Stimulated activated CD8-positive, alpha-beta memory T cell treated with anti-CD3 and anti-CD28 coated beads, Interleukin-12 subunit alpha, Interleukin-12 subunit beta, amount 100 ng/mL, for 24 hours (primary cell): ENCODE data around the gene CDSN.
"Not testable (repeated sequence)": the region's sequence is repeated elsewhere in the genome, so short reads cannot be mapped to it uniquely, and the experiment has no call there.

Source experiments
- DNase-seq: peaks from one replicate; pipeline ENCODE4 v3.0.0-alpha.2; 2020; ENCODE audit errors: extremely low read depth

Gene CDSN

GRCh38 chr6:31120151-31120915 lies at the start of gene CDSN:
Gene CDSN, minus strand, starts transcription at chr6:31120446. Its CDS starts 27 bp downstream, at chr6:31120419.
- no peak for DNase-seq

- no peak for DNase-seq
Observed at GRCh38 chr6:31169123-31169857, 49.0 kb upstream of the CDSN start.

GRCh38 chr6:31168606-31169005 lies 48.4 kb upstream of the CDSN start:
- DNase-seq, result no peak

- DNase-seq, result no peak
Observed at GRCh38 chr6:31165986-31166385, 45.7 kb upstream of the CDSN start.

GRCh38 chr6:31165064-31165832 lies 45.0 kb upstream of the CDSN start:
- DNase-seq, result not testable (repeated sequence)

- DNase-seq, result not testable (repeated sequence)
Observed at GRCh38 chr6:31164475-31165063, 44.3 kb upstream of the CDSN start.

- no peak for DNase-seq
Observed at GRCh38 chr6:31163922-31164321, 43.7 kb upstream of the CDSN start.

- DNase-seq, result no peak
Observed at GRCh38 chr6:31162463-31163165, 42.4 kb upstream of the CDSN start.

GRCh38 chr6:31161216-31162126 lies 41.2 kb upstream of the CDSN start:
- no peak for DNase-seq

GRCh38 chr6:31158863-31159855 lies 38.9 kb upstream of the CDSN start:
- no peak for DNase-seq

GRCh38 chr6:31158140-31158862 lies 38.1 kb upstream of the CDSN start, which contains the start of gene TCF19:
Gene TCF19, plus strand, starts transcription at chr6:31158589. Its CDS starts 881 bp downstream, at chr6:31159470.
- peak; percentile 98 for DNase-seq

- DNase-seq, result no peak
Observed at GRCh38 chr6:31157513-31158139, 37.4 kb upstream of the CDSN start, which contains the start of gene CCHCR1. Gene CCHCR1, minus strand, starts transcription at chr6:31157802. Its CDS starts 202 bp downstream, at chr6:31157600.

GRCh38 chr6:31156641-31157040 lies 36.4 kb upstream of the CDSN start:
- no peak for DNase-seq

GRCh38 chr6:31154436-31154835 lies 34.2 kb upstream of the CDSN start:
- no peak for DNase-seq

- DNase-seq, result no peak
Observed at GRCh38 chr6:31152781-31153180, 32.5 kb upstream of the CDSN start.

GRCh38 chr6:31149827-31150447 lies 29.7 kb upstream of the CDSN start:
- DNase-seq, result no peak

GRCh38 chr6:31145386-31145785 lies 25.1 kb upstream of the CDSN start:
- no peak for DNase-seq
